ENCODE measurements around the gene UGT2B17.

UGT2B17 gene

DNA sequence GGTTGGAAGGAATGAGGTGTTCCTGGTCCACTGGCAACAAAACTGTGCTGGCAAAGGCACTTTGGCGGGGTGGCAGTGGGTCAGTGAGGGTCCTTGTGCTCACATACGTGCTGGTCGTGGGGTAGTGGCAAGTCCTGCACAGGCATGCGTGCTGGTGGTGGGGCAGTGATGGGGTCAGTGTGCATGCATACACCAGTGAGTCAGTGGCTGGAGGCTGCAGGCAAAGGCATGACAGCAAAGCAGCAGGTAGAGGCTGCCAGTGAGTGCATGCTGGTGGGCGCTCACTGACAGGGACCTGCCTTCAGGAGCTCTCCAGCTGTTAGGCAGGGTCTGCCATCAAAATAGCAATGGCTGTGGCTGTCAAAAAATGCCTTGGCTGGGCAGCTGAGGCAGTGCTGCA, 86.8 kb downstream of the UGT2B17 start:
- DNase-seq (ENCODE audit: low read depth in 3 of 3) = no peak
